Panc1 (cell line): ENCODE measurements around the gene SMC4.

ENCODE experiments used
- CTCF ChIP-seq: fragments of 450-650 bp; IDR thresholded peaks from 2 replicates; pipeline ENCODE4 v1.5.1; 2017; ENCODE audit warnings: mild to moderate bottlenecking
- POLR2AphosphoS5 ChIP-seq: IDR thresholded peaks from 2 replicates; pipeline ENCODE4 v1.6.1; 2012; ENCODE audit warnings: mild to moderate bottlenecking, low read depth, low read length, moderate library complexity
- SIN3A ChIP-seq: IDR thresholded peaks from 2 replicates; pipeline ENCODE4 v1.6.1; 2012; ENCODE audit warnings: low read depth, mild to moderate bottlenecking, low read length, moderate library complexity, borderline replicate concordance; ENCODE audit not compliant: insufficient read depth
- TCF7L2 ChIP-seq: IDR thresholded peaks from 2 replicates; pipeline ENCODE4 v1.6.1; 2011; ENCODE audit warnings: mild to moderate bottlenecking, low read depth, low read length, inconsistent platforms
- TF ChIP-seq, protein P1 (sequence below), 2 experiments: IDR thresholded peaks; 2 replicates each; pipeline ENCODE4 v1.6.1; 2011 to 2012; ENCODE audit warnings: low read depth in 2 of 2, control low read depth in 1 of 2, low read length in 1 of 2, mild to moderate bottlenecking in 1 of 2, moderate library complexity in 1 of 2; ENCODE audit not compliant: insufficient read depth in 1 of 2

GRCh38 chr3:160472344-160472743, 72.9 kb downstream of the SMC4 start:
- TF ChIP-seq POLR2AphosphoS5 (no peak), CTCF (no peak), TCF7L2 (no peak), SIN3A (no peak)
- TF ChIP-seq, protein P1, sequence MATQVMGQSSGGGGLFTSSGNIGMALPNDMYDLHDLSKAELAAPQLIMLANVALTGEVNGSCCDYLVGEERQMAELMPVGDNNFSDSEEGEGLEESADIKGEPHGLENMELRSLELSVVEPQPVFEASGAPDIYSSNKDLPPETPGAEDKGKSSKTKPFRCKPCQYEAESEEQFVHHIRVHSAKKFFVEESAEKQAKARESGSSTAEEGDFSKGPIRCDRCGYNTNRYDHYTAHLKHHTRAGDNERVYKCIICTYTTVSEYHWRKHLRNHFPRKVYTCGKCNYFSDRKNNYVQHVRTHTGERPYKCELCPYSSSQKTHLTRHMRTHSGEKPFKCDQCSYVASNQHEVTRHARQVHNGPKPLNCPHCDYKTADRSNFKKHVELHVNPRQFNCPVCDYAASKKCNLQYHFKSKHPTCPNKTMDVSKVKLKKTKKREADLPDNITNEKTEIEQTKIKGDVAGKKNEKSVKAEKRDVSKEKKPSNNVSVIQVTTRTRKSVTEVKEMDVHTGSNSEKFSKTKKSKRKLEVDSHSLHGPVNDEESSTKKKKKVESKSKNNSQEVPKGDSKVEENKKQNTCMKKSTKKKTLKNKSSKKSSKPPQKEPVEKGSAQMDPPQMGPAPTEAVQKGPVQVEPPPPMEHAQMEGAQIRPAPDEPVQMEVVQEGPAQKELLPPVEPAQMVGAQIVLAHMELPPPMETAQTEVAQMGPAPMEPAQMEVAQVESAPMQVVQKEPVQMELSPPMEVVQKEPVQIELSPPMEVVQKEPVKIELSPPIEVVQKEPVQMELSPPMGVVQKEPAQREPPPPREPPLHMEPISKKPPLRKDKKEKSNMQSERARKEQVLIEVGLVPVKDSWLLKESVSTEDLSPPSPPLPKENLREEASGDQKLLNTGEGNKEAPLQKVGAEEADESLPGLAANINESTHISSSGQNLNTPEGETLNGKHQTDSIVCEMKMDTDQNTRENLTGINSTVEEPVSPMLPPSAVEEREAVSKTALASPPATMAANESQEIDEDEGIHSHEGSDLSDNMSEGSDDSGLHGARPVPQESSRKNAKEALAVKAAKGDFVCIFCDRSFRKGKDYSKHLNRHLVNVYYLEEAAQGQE (IDR thresholded peaks at IDR 0.05; ENCODE audit: insufficient read depth in 1 of 2, low read depth in 2 of 2, low read length in 1 of 2): no peak
